Memory B cell (primary cell): ENCODE measurements around the gene ADD3.
A peak's percentile ranks its signal among the peaks of the same experiment; 100 is the strongest.

Experiments
- ATAC-seq: fragments of 150-1000 bp; cut with Tn5 transposase; 2 replicates; pipeline ENCODE4 v1.10.0; 2021; ENCODE audit warnings: low read depth, mild to moderate bottlenecking, moderate library complexity
- DNase-seq, 2 donors: peaks; one replicate each; pipeline ENCODE4 v3.0.0; 2022; ENCODE audit warnings: low spot score in 2 of 2
- H3K27ac Mint-ChIP-seq: one replicate; pipeline ENCODE4 v1.8.0; 2022; ENCODE audit warnings: mild to moderate bottlenecking, moderate library complexity, mixed read lengths
- H3K27me3 Mint-ChIP-seq: one replicate; pipeline ENCODE4 v1.8.0; 2022; ENCODE audit warnings: mixed read lengths
- H3K36me3 Mint-ChIP-seq: one replicate; pipeline ENCODE4 v1.8.0; 2022; ENCODE audit warnings: mild to moderate bottlenecking, mixed read lengths
- H3K4me1 Mint-ChIP-seq: one replicate; pipeline ENCODE4 v1.8.0; 2022; ENCODE audit warnings: mixed read lengths
- H3K4me3 Mint-ChIP-seq: one replicate; pipeline ENCODE4 v1.8.0; 2022; ENCODE audit warnings: mild to moderate bottlenecking, moderate library complexity, mixed read lengths
- H3K9me3 Mint-ChIP-seq: one replicate; pipeline ENCODE4 v1.8.0; 2022; ENCODE audit warnings: mixed read lengths

The ADD3 gene

DNA sequence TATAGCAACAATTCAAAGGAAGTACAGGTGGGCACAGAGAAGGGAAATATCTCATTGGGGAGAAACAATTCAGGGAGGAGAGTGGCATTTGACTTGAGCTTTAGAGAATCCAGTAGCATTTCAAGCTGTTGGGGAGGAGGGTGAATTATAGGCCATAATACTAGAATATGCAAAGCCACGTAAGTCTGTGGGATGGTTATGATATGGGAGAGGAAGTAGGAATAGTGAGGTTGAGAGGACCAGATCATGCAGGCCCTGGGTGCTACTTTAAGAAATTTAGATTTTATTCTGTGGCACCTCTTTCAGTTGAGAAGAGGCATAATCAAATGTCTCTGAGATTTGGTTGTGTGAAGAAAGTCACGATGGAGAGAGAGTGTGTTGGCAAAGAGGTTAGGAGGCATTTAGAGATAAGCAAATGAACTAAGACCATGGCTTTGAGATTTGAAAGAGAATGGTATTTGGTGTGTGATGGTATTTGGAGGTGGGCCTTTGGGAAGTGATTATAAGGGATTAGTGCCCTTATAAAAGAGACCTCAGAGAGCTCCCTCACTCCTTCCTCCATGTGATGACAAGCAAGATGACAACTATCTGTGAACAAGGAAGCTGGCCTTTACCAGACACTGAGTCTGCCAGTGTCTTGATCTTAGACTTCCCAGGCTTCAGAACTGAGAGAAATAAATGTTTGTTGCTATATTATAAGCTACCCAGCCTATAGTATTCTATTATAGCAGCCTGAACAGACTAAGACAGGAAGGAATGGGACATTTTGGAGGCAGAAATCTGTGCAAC lies 15.1 kb downstream of the ADD3 start:
- ATAC-seq (peak; percentile 37), DNase-seq (no peak)
- Mint-ChIP-seq H3K27ac (peak overlapping the region; percentile 29), H3K27me3 (no peaks in the 10 kb centered on the region), H3K36me3 (peaks cover 7% of the 10 kb centered on the region), H3K4me1 (peaks cover 26% of the 10 kb centered on the region), H3K9me3 (no peaks in the 10 kb centered on the region), H3K4me3 (no peak overlapping the region)

- H3K4me1 Mint-ChIP-seq, result peaks cover 24% of the 10 kb centered on the region
- H3K9me3 Mint-ChIP-seq, result no peaks in the 10 kb centered on the region
- no peak overlapping the region for H3K27ac Mint-ChIP-seq
- H3K4me3 Mint-ChIP-seq, result no peak overlapping the region
- H3K27me3 Mint-ChIP-seq, result no peaks in the 10 kb centered on the region
- no peak for ATAC-seq
- no peak for DNase-seq
- H3K36me3 Mint-ChIP-seq, result peaks cover 6% of the 10 kb centered on the region
These were observed 16.1 kb downstream of the ADD3 start for GRCh38 chr10:110023785-110024465.

DNA sequence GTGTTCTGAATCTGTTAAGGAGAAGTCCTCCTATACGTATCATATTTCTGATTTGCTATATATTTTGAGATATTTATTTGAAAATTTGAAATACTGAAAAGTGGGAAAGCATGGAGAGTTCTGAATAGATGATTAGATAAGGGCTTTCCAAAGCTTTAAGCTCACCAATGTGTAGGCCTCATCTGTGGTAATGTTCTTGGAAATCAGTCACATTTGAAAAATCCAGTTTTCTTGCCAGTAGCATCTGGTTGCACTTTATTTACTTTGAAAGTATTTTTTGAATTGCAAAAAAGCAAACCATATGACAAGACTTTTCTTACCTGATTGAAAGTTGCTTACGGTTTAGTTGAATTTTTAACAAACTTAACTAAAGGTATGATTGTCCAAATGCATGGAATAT lies 21.7 kb downstream of the ADD3 start:
- no peaks in the 10 kb centered on the region for H3K27me3 Mint-ChIP-seq
- ATAC-seq, result no peak
- H3K4me3 Mint-ChIP-seq, result no peak overlapping the region
- H3K27ac Mint-ChIP-seq, result no peak overlapping the region
- DNase-seq, result no peak
- H3K4me1 Mint-ChIP-seq, result peaks cover 12% of the 10 kb centered on the region
- H3K36me3 Mint-ChIP-seq, result no peaks in the 10 kb centered on the region
- H3K9me3 Mint-ChIP-seq, result no peaks in the 10 kb centered on the region

- no peak overlapping the region for H3K4me3 Mint-ChIP-seq
- no peak overlapping the region for H3K27ac Mint-ChIP-seq
- peaks cover 27% of the 10 kb centered on the region for H3K4me1 Mint-ChIP-seq
- H3K9me3 Mint-ChIP-seq, result no peaks in the 10 kb centered on the region
- DNase-seq (no peak), ATAC-seq (no peak)
- no peaks in the 10 kb centered on the region for H3K27me3 Mint-ChIP-seq
- H3K36me3 Mint-ChIP-seq, result no peaks in the 10 kb centered on the region
These were observed 25.3 kb downstream of the ADD3 start for GRCh38 chr10:110032801-110033700.

- ATAC-seq (no peak), DNase-seq (no peak)
- Mint-ChIP-seq H3K9me3 (no peaks in the 10 kb centered on the region), H3K36me3 (no peaks in the 10 kb centered on the region), H3K27ac (no peak overlapping the region), H3K27me3 (no peaks in the 10 kb centered on the region), H3K4me3 (no peak overlapping the region), H3K4me1 (peaks cover 27% of the 10 kb centered on the region)
These were observed 26.0 kb downstream of the ADD3 start for GRCh38 chr10:110033701-110034235.

GRCh38 chr10:110034596-110034995 lies 26.8 kb downstream of the ADD3 start:
- Mint-ChIP-seq H3K36me3 (peaks cover under 1% of the 10 kb centered on the region), H3K4me1 (peaks cover 32% of the 10 kb centered on the region), H3K9me3 (no peaks in the 10 kb centered on the region), H3K27me3 (no peaks in the 10 kb centered on the region), H3K27ac (no peak overlapping the region), H3K4me3 (no peak overlapping the region)
- DNase-seq, result no peak
- no peak for ATAC-seq

DNA sequence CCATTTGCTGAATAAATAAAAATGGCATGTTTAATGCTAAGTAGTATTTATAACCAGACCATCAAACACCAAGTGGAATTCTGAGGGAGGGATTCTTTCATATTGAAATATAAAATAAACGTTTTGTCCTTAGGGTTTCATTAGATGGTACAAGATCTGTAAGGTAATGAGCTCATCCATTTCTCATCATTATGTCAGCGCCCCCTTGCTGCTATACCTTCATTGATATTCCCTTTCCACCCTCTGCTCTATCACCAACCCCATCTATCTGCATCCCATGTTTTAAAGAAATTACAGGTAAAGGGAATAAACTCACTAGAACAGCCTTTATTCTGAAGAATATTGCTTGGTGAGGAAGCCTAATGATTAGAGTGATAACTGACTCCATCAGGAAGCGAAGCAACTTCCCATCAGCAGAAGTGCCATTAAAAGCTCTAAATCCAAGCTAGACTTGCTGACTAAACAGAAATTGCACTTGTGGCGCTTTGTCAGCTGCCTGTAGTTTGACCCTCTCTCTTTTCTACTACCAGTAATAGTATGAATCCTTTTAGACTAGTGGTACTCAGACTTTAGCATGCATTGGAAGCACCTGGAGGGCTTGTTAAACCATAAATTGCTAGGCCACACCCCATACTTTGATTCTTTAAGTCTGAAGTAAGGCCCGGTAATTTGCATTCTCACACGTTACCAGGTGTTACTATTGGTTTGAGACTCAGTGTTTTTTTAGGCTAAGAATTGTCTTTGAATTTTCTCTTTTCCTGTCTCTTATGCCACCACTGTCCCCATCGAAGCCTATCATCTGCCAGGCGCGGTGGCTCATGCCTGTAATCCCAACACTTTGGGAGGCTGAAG lies 27.5 kb downstream of the ADD3 start:
- no peak overlapping the region for H3K4me3 Mint-ChIP-seq
- peak overlapping the region; percentile 47 for H3K27ac Mint-ChIP-seq
- no peak for DNase-seq
- no peaks in the 10 kb centered on the region for H3K27me3 Mint-ChIP-seq
- no peaks in the 10 kb centered on the region for H3K9me3 Mint-ChIP-seq
- peaks cover 2% of the 10 kb centered on the region for H3K36me3 Mint-ChIP-seq
- no peak for ATAC-seq
- H3K4me1 Mint-ChIP-seq, result peaks cover 38% of the 10 kb centered on the region

GRCh38 chr10:110036640-110037039 lies 28.9 kb downstream of the ADD3 start:
- no peak for DNase-seq
- no peak overlapping the region for H3K27ac Mint-ChIP-seq
- H3K9me3 Mint-ChIP-seq, result no peaks in the 10 kb centered on the region
- peaks cover 44% of the 10 kb centered on the region for H3K4me1 Mint-ChIP-seq
- no peaks in the 10 kb centered on the region for H3K27me3 Mint-ChIP-seq
- H3K4me3 Mint-ChIP-seq, result no peak overlapping the region
- no peak for ATAC-seq
- H3K36me3 Mint-ChIP-seq, result peaks cover 4% of the 10 kb centered on the region

DNA sequence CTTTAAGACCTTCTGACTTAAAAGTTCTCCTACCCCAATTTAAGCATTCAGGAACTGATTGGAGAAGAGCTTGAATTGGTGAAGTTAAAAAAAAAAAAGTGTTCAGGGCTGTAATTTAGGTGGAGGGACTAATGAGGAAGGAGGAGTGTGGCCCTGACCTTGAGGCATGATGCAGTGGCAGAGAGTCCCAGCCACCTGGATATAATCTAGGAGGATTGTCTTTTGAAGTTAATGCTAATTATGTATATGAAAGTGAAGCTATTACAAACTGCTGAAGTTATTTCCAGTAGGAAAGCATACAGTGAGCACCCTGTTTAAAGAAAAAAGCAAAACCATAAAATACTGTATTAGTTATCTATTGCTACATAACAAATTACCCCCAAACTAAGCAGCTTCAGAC lies 31.5 kb downstream of the ADD3 start:
- H3K36me3 Mint-ChIP-seq, result peaks cover 4% of the 10 kb centered on the region
- no peak for ATAC-seq
- H3K4me3 Mint-ChIP-seq, result no peak overlapping the region
- DNase-seq, result no peak
- peaks cover 36% of the 10 kb centered on the region for H3K4me1 Mint-ChIP-seq
- no peaks in the 10 kb centered on the region for H3K9me3 Mint-ChIP-seq
- H3K27ac Mint-ChIP-seq, result peak overlapping the region; percentile 74
- H3K27me3 Mint-ChIP-seq, result no peaks in the 10 kb centered on the region

- DNase-seq (no peak), ATAC-seq (no peak)
- Mint-ChIP-seq H3K4me1 (peaks cover 35% of the 10 kb centered on the region), H3K4me3 (no peak overlapping the region), H3K36me3 (peaks cover 4% of the 10 kb centered on the region), H3K9me3 (no peaks in the 10 kb centered on the region), H3K27ac (peak overlapping the region; percentile 29), H3K27me3 (no peaks in the 10 kb centered on the region)
These were observed 32.3 kb downstream of the ADD3 start for GRCh38 chr10:110040108-110040507.

- Mint-ChIP-seq H3K4me1 (peaks cover 31% of the 10 kb centered on the region), H3K27ac (peak overlapping the region; percentile 29), H3K27me3 (no peaks in the 10 kb centered on the region), H3K36me3 (peaks cover 4% of the 10 kb centered on the region), H3K4me3 (no peak overlapping the region), H3K9me3 (no peaks in the 10 kb centered on the region)
- no peak for DNase-seq
- ATAC-seq, result no peak
These were observed 33.1 kb downstream of the ADD3 start for GRCh38 chr10:110040767-110041478.

DNA sequence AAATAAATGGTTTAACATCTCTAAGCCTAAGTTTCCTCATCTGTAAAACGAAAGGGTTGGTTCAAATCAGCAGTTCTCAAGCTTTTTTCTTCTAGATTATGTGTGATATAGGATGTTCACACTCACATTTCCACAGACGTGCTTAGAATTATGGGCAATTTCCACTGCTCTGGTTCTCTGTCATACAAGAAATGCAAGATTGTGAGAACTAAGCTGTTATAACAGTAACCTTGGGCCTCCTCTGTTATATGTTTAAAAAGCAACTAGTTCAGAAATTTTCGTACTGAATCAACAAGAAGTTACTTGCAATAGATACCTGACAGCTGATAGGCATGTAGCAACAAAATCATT lies 33.7 kb downstream of the ADD3 start:
- peaks cover 4% of the 10 kb centered on the region for H3K36me3 Mint-ChIP-seq
- peaks cover 31% of the 10 kb centered on the region for H3K4me1 Mint-ChIP-seq
- no peak overlapping the region for H3K4me3 Mint-ChIP-seq
- H3K27ac Mint-ChIP-seq, result no peak overlapping the region
- DNase-seq, result no peak
- ATAC-seq, result no peak
- no peaks in the 10 kb centered on the region for H3K27me3 Mint-ChIP-seq
- no peaks in the 10 kb centered on the region for H3K9me3 Mint-ChIP-seq

DNA sequence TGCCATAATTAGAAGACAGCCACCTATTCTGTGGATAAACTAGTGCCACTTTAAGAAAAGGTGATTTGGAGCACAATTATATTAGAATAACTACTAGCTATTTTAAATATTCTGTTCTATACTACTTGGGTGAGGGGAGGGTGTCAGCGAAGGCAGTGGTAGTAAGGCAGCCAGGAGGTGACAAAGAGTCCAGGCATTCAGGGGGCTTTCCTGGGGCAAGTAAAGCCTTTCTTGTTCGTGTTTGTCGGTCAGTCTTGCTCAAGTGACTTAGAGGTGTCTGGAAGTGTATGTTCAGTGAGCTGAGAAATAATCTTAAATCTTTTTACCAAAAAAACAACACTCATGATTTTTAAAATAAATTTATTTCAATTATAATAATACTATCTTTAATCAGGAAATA lies 34.4 kb downstream of the ADD3 start:
- no peaks in the 10 kb centered on the region for H3K9me3 Mint-ChIP-seq
- H3K27me3 Mint-ChIP-seq, result no peaks in the 10 kb centered on the region
- DNase-seq, result no peak
- H3K4me1 Mint-ChIP-seq, result peaks cover 25% of the 10 kb centered on the region
- no peak for ATAC-seq
- no peak overlapping the region for H3K27ac Mint-ChIP-seq
- H3K36me3 Mint-ChIP-seq, result peaks cover 4% of the 10 kb centered on the region
- no peak overlapping the region for H3K4me3 Mint-ChIP-seq
